GM23338 (cell line): ENCODE data around the gene TBC1D21. TPM values are rescaled to one million over a fixed set of nuclear protein-coding genes. Genes with fewer than 3 reads are reported as not detected.

Experiments used
- ATAC-seq: fragments of 200-7000 bp; cut with Tn5 transposase; 3 replicates; pipeline ENCODE4 v1.9.1; 2020
- DNase-seq: peaks from one replicate; pipeline ENCODE4 v3.0.0-alpha.2; 2015; ENCODE audit warnings: low spot score
- H2AFZ ChIP-seq: fragments of 200-600 bp; sonication (generic); 2 replicates; pipeline ENCODE4 v1.8.0; 2016; ENCODE audit warnings: antibody characterized with exemption, mild to moderate bottlenecking, moderate library complexity
- H3F3A ChIP-seq: fragments of 200-600 bp; sonication (generic); replicated peaks from 2 replicates; pipeline ENCODE4 v1.8.0; 2017; ENCODE audit warnings: antibody characterized with exemption, mixed run types, low read depth
- H3K27ac ChIP-seq: fragments of 200-600 bp; sonication (generic); 2 replicates; pipeline ENCODE4 v1.6.1; 2016; ENCODE audit warnings: low read depth
- H3K27me3 ChIP-seq: fragments of 200-600 bp; sonication (generic); 2 replicates; pipeline ENCODE4 v1.8.0; 2016; ENCODE audit warnings: mild to moderate bottlenecking, mixed run types, moderate library complexity; ENCODE audit not compliant: insufficient read depth
- H3K36me3 ChIP-seq: fragments of 200-600 bp; sonication (generic); 2 replicates; pipeline ENCODE4 v1.8.0; 2016; ENCODE audit warnings: mild to moderate bottlenecking; ENCODE audit not compliant: insufficient read depth
- H3K4me1 ChIP-seq: fragments of 200-600 bp; sonication (generic); 2 replicates; pipeline ENCODE4 v1.8.0; 2016; ENCODE audit warnings: mild to moderate bottlenecking, moderate library complexity; ENCODE audit not compliant: insufficient read depth
- H3K4me2 ChIP-seq: fragments of 200-600 bp; sonication (generic); 2 replicates; pipeline ENCODE4 v1.7.1; 2017; ENCODE audit warnings: mixed run types
- H3K4me3 ChIP-seq: fragments of 200-600 bp; sonication (generic); 2 replicates; pipeline ENCODE4 v1.6.1; 2016; ENCODE audit warnings: mixed run types
- H3K79me2 ChIP-seq: fragments of 200-600 bp; sonication (generic); replicated peaks from 2 replicates; pipeline ENCODE4 v1.8.0; 2017; ENCODE audit warnings: mild to moderate bottlenecking; ENCODE audit not compliant: insufficient read depth
- H3K9me2 ChIP-seq: fragments of 200-600 bp; sonication (generic); 2 replicates; pipeline ENCODE4 v1.8.0; 2017; ENCODE audit not compliant: insufficient read depth
- H4K20me1 ChIP-seq: fragments of 200-600 bp; sonication (generic); replicated peaks from 2 replicates; pipeline ENCODE4 v1.8.0; 2017; ENCODE audit warnings: mild to moderate bottlenecking; ENCODE audit not compliant: insufficient read depth
- H3K27ac Mint-ChIP-seq: 2 replicates; pipeline ENCODE4 v1.8.0; 2020; ENCODE audit warnings: inconsistent platforms, mild to moderate bottlenecking, moderate library complexity, mixed read lengths
- H3K27me3 Mint-ChIP-seq: 3 replicates; pipeline ENCODE4 v1.8.0; 2022; ENCODE audit warnings: low read depth, mild to moderate bottlenecking, moderate library complexity, mixed read lengths, inconsistent platforms; ENCODE audit not compliant: insufficient read depth, poor library complexity
- H3K36me3 Mint-ChIP-seq: 3 replicates; pipeline ENCODE4 v1.8.0; 2021; ENCODE audit warnings: low read depth, mild to moderate bottlenecking, inconsistent platforms, moderate library complexity, mixed read lengths
- H3K4me1 Mint-ChIP-seq: 3 replicates; pipeline ENCODE4 v1.8.0; 2020; ENCODE audit warnings: mild to moderate bottlenecking, inconsistent platforms, mixed read lengths
- H3K4me3 Mint-ChIP-seq: 3 replicates; pipeline ENCODE4 v1.8.0; 2021; ENCODE audit warnings: moderate library complexity, mild to moderate bottlenecking, inconsistent platforms, mixed read lengths
- H3K9me3 Mint-ChIP-seq: 3 replicates; pipeline ENCODE4 v1.8.0; 2020; ENCODE audit warnings: moderate library complexity, mild to moderate bottlenecking, inconsistent platforms, mixed read lengths
- CREB1 ChIP-seq: fragments of 250-450 bp; sonication (Bioruptor Pico); IDR thresholded peaks from 2 replicates; pipeline ENCODE4 v1.5.0; 2020; ENCODE audit warnings: low read depth, mild to moderate bottlenecking, moderate library complexity
- CTCF ChIP-seq, 2 experiments: fragments of 200-600 bp in 1 of 2; sonication (generic) in 1 of 2; conservative IDR thresholded peaks; 2 replicates each; pipeline versions ENCODE4 v1.5.1 to v1.6.1; 2016 to 2017; ENCODE audit warnings: antibody characterized with exemption in 2 of 2, low read depth in 2 of 2, mild to moderate bottlenecking in 2 of 2, moderate library complexity in 1 of 2
- ETS1 ChIP-seq: IDR thresholded peaks from 2 replicates; pipeline ENCODE4 v1.6.1; 2016; ENCODE audit warnings: antibody characterized with exemption
- JUNB ChIP-seq: IDR thresholded peaks from one replicate; pipeline ENCODE4 v1.6.1; 2016; ENCODE audit warnings: antibody characterized with exemption; ENCODE audit not compliant: unreplicated experiment
- POLR2AphosphoS5 ChIP-seq: IDR thresholded peaks from 2 replicates; pipeline ENCODE4 v1.6.1; 2016; ENCODE audit warnings: antibody characterized with exemption, low read depth
- REST ChIP-seq: IDR thresholded peaks from one replicate; pipeline ENCODE4 v1.6.1; 2018; ENCODE audit warnings: antibody characterized with exemption; ENCODE audit not compliant: unreplicated experiment
- ZNF331 ChIP-seq: fragments of 250-450 bp; sonication (Bioruptor Pico); IDR thresholded peaks from 2 replicates; pipeline ENCODE4 v1.5.0; 2020; ENCODE audit warnings: low read depth, mild to moderate bottlenecking, moderate library complexity
- polyA plus RNA-seq: library from polyadenylated mRNA; unstranded; fragments of >200 nt; fragmentation: Nextera tagmentation; extraction: Ambion mirVana; gene quantifications from 2 replicates; pipeline ENCODE4 v1.2.1, GENCODE V29; 2016
- total RNA-seq: library from RNA; depleted of rRNA; stranded (reverse); fragments of >200 nt; shearing (Covaris generic); gene quantifications from 2 replicates; pipeline ENCODE4 v1.2.3, GENCODE V29; 2014

Gene TBC1D21
- total and polyA plus RNA-seq, 2 experiments from 2014 or later: not detected

- Histone ChIP-seq H3K9me2 (no peaks in the 10 kb centered on the region), H3K4me2 (peak overlapping the region; percentile 74), H3K79me2 (no peaks in the 10 kb centered on the region), H3F3A (no peaks in the 10 kb centered on the region), H3K36me3 (no peaks in the 10 kb centered on the region), H3K4me3 (peak overlapping the region; percentile 46), H3K27ac (peak overlapping the region; percentile 39; the same call in 1 of the 2 replicates), H3K4me1 (peaks cover 52% of the 10 kb centered on the region), H4K20me1 (no peaks in the 10 kb centered on the region), H3K27me3 (peaks cover 3% of the 10 kb centered on the region; the same call in 1 of the 2 replicates), H2AFZ (peak overlapping the region; percentile 44)
- Mint-ChIP-seq H3K36me3 (peaks cover 18% of the 10 kb centered on the region), H3K9me3 (peaks cover 6% of the 10 kb centered on the region; the same call in 2 of the 3 replicates), H3K4me1 (peaks cover 54% of the 10 kb centered on the region), H3K4me3 (peak overlapping the region; percentile 42), H3K27ac (peak overlapping the region; percentile 49), H3K27me3 (peaks cover 12% of the 10 kb centered on the region)
- TF ChIP-seq REST (no peak), ETS1 (peak; percentile 19; the same call in 1 of the 2 replicates)
- ATAC-seq (peak; percentile 54), DNase-seq (peak; percentile 92)
Observed at GRCh38 chr15:73922186-73923151, 49.1 kb downstream of the TBC1D21 start.

- Mint-ChIP-seq H3K9me3 (peaks cover 1% of the 10 kb centered on the region; the same call in 1 of the 3 replicates), H3K4me3 (peak overlapping the region; percentile 42), H3K4me1 (peaks cover 57% of the 10 kb centered on the region), H3K36me3 (peaks cover 11% of the 10 kb centered on the region), H3K27me3 (peaks cover 12% of the 10 kb centered on the region), H3K27ac (peak overlapping the region; percentile 49)
- H3K9me2 ChIP-seq: no peaks in the 10 kb centered on the region
- no peak overlapping the region for H3K27ac ChIP-seq
- H3K4me2 ChIP-seq: peak overlapping the region; percentile 74
- no peaks in the 10 kb centered on the region for H3F3A ChIP-seq
- no peaks in the 10 kb centered on the region for H3K36me3 ChIP-seq
- no peaks in the 10 kb centered on the region for H3K79me2 ChIP-seq
- ATAC-seq: no peak
- H3K4me3 ChIP-seq: peak overlapping the region; percentile 46; the same call in 1 of the 2 replicates
- TF ChIP-seq CTCF (conservative IDR thresholded peaks at IDR 0.05; ENCODE audit: low read depth in 2 of 2): no peak
- TF ChIP-seq ETS1: no peak
- no peak for TF ChIP-seq POLR2AphosphoS5
- TF ChIP-seq JUNB: no peak
- TF ChIP-seq ZNF331 (CRISPR knock-in tag): no peak
- TF ChIP-seq CREB1 (CRISPR knock-in tag): no peak
- H3K27me3 ChIP-seq: peaks cover 8% of the 10 kb centered on the region; the same call in 1 of the 2 replicates
- no peaks in the 10 kb centered on the region for H4K20me1 ChIP-seq
- H2AFZ ChIP-seq: peak overlapping the region; percentile 44; the same call in 1 of the 2 replicates
- DNase-seq: no peak
- H3K4me1 ChIP-seq: peaks cover 54% of the 10 kb centered on the region
Observed at GRCh38 chr15:73923156-73923487, 49.8 kb downstream of the TBC1D21 start.
